ENCODE measurements around the gene LRRFIP2.

LRRFIP2 gene

GRCh38 chr3:37016903-37017302 is 157.5 kb downstream of the LRRFIP2 start:
- Histone ChIP-seq H3K9me3 (ENCODE audit: insufficient read depth, low read length) (no peaks in the 10 kb centered on the region), H3K9ac (ENCODE audit: insufficient read length, low read depth) (no peak overlapping the region), H3K4me3 (ENCODE audit: insufficient read length, low read depth) (no peak overlapping the region), H3K4me1 (ENCODE audit: insufficient read depth, insufficient read length) (no peaks in the 10 kb centered on the region), H3K27me3 (ENCODE audit: insufficient read depth, insufficient read length) (no peaks in the 10 kb centered on the region), H3K36me3 (ENCODE audit: insufficient read depth, insufficient read length, low read length) (peaks cover 89% of the 10 kb centered on the region)
- TF ChIP-seq ZNF274 (IDR thresholded peaks at IDR 0.05; ENCODE audit: low read depth, low read length), result no peak
- no peak for DNase-seq (ENCODE audit: low read depth, low spot score)

- Histone ChIP-seq H3K36me3 (ENCODE audit: insufficient read depth, insufficient read length, low read length) (peaks cover 85% of the 10 kb centered on the region), H3K27me3 (ENCODE audit: insufficient read depth, insufficient read length) (no peaks in the 10 kb centered on the region), H3K4me3 (ENCODE audit: insufficient read length, low read depth) (no peak overlapping the region), H3K9ac (ENCODE audit: insufficient read length, low read depth) (no peak overlapping the region), H3K9me3 (ENCODE audit: insufficient read depth, low read length) (no peaks in the 10 kb centered on the region), H3K4me1 (ENCODE audit: insufficient read depth, insufficient read length) (no peaks in the 10 kb centered on the region)
- TF ChIP-seq ZNF274 (IDR thresholded peaks at IDR 0.05; ENCODE audit: low read depth, low read length) (no peak), YY1 (IDR thresholded peaks at IDR 0.05; ENCODE audit: insufficient read depth, insufficient read length) (no peak), SUZ12 (IDR thresholded peaks at IDR 0.05; ENCODE audit: extremely low read depth, insufficient read depth, insufficient read length) (no peak)
- no peak for DNase-seq (ENCODE audit: low read depth, low spot score)
Observed at GRCh38 chr3:37015642-37016041, 158.7 kb downstream of the LRRFIP2 start.

GRCh38 chr3:37014620-37015019 is 159.8 kb downstream of the LRRFIP2 start:
- no peak overlapping the region for H3K9ac ChIP-seq (ENCODE audit: insufficient read length, low read depth)
- no peaks in the 10 kb centered on the region for H3K4me1 ChIP-seq (ENCODE audit: insufficient read depth, insufficient read length)
- peaks cover 79% of the 10 kb centered on the region for H3K36me3 ChIP-seq (ENCODE audit: insufficient read depth, insufficient read length, low read length)
- H3K9me3 ChIP-seq (ENCODE audit: insufficient read depth, low read length), result no peaks in the 10 kb centered on the region
- H3K27me3 ChIP-seq (ENCODE audit: insufficient read depth, insufficient read length), result no peaks in the 10 kb centered on the region
- TF ChIP-seq SUZ12 (IDR thresholded peaks at IDR 0.05; ENCODE audit: extremely low read depth, insufficient read depth, insufficient read length) (no peak), ZNF274 (IDR thresholded peaks at IDR 0.05; ENCODE audit: low read depth, low read length) (no peak), YY1 (IDR thresholded peaks at IDR 0.05; ENCODE audit: insufficient read depth, insufficient read length) (no peak)
- DNase-seq (ENCODE audit: low read depth, low spot score), result no peak
- H3K4me3 ChIP-seq (ENCODE audit: insufficient read length, low read depth), result no peak overlapping the region

Data from NT2/D1 (cell line).